Gastrocnemius medialis (tissue), 4 donors: Measurements from ENCODE around the gene KRT80.

Experiments used
- POLR2A ChIP-seq, 2 donors: fragments of 450-650 bp; IDR thresholded peaks; one replicate each; pipeline ENCODE4 v1.6.1; 2017; ENCODE audit warnings: antibody characterized with exemption in 2 of 2, mild to moderate bottlenecking in 2 of 2, moderate library complexity in 2 of 2
- TF ChIP-seq, protein P1 (sequence below), 5 experiments: fragments of 450-650 bp in 3 of 5; fragments of 200-600 bp in 2 of 5; sonication (generic) in 2 of 5; IDR thresholded peaks in 4 of 5; conservative IDR thresholded peaks in 1 of 5; 1 replicate in 4 of 5; 2 replicates in 1 of 5; pipeline ENCODE4 v1.5.1; 2016 to 2019; ENCODE audit warnings: antibody characterized with exemption in 5 of 5, mild to moderate bottlenecking in 3 of 5, moderate library complexity in 3 of 5

DNA sequence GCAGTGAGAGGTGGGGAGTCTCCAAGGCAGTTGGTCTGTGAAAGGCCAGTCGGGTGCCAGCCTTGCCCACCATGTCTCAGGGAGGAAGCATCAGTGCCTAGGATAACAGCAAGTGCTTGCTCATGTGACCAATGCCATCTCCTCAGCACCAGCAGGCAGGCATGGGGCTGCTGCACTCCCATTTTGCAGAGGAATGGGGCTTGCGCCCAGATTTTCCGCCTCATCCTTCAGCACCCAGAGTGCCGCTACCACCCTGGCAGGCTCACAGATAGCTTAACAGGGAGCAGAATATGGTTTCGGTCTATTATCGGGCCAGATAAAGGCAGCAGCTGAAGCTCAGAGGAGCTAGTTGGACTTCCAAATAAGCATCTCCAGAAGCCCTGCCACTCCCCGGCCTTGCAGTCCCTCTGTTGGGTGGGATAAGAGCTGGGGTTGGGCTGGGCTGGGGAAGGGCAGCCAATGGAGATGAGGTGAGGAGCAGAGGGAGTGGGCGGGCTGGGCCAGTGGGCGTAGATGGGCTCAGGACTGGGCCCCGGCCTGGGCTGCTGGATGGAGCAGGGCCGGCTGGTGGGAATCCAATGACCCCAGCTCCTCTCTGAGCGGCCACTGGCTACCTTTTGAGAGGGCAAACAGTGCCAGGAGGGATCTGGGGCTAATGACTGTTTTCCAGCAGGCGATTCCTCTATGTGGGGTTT is 8.4 kb upstream of the KRT80 start:
- TF ChIP-seq, protein P1, sequence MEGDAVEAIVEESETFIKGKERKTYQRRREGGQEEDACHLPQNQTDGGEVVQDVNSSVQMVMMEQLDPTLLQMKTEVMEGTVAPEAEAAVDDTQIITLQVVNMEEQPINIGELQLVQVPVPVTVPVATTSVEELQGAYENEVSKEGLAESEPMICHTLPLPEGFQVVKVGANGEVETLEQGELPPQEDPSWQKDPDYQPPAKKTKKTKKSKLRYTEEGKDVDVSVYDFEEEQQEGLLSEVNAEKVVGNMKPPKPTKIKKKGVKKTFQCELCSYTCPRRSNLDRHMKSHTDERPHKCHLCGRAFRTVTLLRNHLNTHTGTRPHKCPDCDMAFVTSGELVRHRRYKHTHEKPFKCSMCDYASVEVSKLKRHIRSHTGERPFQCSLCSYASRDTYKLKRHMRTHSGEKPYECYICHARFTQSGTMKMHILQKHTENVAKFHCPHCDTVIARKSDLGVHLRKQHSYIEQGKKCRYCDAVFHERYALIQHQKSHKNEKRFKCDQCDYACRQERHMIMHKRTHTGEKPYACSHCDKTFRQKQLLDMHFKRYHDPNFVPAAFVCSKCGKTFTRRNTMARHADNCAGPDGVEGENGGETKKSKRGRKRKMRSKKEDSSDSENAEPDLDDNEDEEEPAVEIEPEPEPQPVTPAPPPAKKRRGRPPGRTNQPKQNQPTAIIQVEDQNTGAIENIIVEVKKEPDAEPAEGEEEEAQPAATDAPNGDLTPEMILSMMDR (IDR thresholded peaks at IDR 0.05 in 4 of 5, conservative IDR thresholded peaks at IDR 0.05 in 1 of 5), result no peak
- TF ChIP-seq POLR2A (IDR thresholded peaks at IDR 0.05), result no peak
